ENCODE results near the gene CD48. TPM values are rescaled to one million over a fixed set of nuclear protein-coding genes. Genes with fewer than 3 reads are reported as not detected.

CD48 gene
- total RNA-seq, 2 experiments from 2014 or later: 131 to 150 TPM

DNA sequence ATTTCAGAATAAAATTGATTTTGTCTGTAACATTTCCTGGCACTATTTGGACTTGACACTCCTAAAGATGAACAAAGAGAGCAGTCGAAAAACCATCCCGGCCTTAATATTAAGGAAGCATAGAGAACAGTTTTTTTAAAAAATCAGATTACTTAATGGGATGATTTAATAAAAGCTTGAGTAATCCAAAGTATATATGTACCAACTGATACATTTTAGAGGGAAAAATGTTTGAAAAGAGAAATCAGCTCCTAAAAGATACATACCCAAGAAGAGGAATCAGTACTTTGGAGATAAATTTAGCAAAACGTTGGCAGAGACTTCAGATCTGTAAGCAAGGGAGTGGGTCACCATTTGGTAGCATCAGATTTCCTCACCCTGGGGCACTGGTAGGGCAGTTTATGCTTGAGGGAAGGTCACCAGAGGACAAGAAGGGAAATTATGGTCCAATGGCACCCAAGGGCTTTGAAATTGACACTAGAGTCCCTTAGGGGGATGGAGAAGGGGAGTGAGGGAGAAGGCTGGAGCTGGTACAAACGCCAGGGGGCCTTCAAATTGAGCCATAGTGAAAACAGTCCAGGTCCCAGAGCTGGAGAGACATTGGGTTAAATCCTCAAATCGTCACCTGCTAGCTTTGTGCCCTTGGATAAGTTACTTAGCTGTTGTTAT, 33.4 kb upstream of the CD48 start:
- no peaks in the 10 kb centered on the region for H3K36me3 ChIP-seq (ENCODE audit: insufficient read depth, low read length)
- no peaks in the 10 kb centered on the region for H4K20me1 ChIP-seq (ENCODE audit: insufficient read depth, low read length)
- peaks cover 7% of the 10 kb centered on the region for H3K4me1 ChIP-seq (ENCODE audit: insufficient read depth, low read length, poor library complexity, severe bottlenecking)
- H3K4me3 ChIP-seq (ENCODE audit: low read depth, low read length, poor library complexity, severe bottlenecking): no peak overlapping the region
- no peak overlapping the region for H3K27ac ChIP-seq (ENCODE audit: low read depth, low read length, poor library complexity, severe bottlenecking)
- H3K9me2 ChIP-seq (ENCODE audit: insufficient read depth, low read length): no peaks in the 10 kb centered on the region
- POLR2A ChIA-PET: interaction anchor here (1.4 to 1.9 kb wide), 2 partner anchors 11 to 121 kb away, joined by 3 to 6 read pairs; no protein-coding TSS in a partner anchor
- no peak for TF ChIP-seq EZH2phosphoT487 (IDR thresholded peaks at IDR 0.05; ENCODE audit: borderline replicate concordance, low read depth, low read length)
- TF ChIP-seq CTCF (conservative IDR thresholded peaks at IDR 0.05; ENCODE audit: low read length): no peak
- H3K79me2 ChIP-seq (ENCODE audit: insufficient read depth, low read depth, low read length): no peaks in the 10 kb centered on the region
- DNase-seq (ENCODE audit: low spot score): no peak
- no TSS peak for BruUV-seq (replicated peaks)
- H3K4me2 ChIP-seq (ENCODE audit: low read length): no peak overlapping the region
- CTCF ChIA-PET (ENCODE audit: unreplicated experiment): no interaction called here
- intact Hi-C loops (cut with micrococcal nuclease; ENCODE audit: unreplicated experiment): no loop called here
- no peaks in the 10 kb centered on the region for H3K9me3 ChIP-seq (ENCODE audit: low read length)
- no peak overlapping the region for H2AFZ ChIP-seq (ENCODE audit: low read length)

DNA sequence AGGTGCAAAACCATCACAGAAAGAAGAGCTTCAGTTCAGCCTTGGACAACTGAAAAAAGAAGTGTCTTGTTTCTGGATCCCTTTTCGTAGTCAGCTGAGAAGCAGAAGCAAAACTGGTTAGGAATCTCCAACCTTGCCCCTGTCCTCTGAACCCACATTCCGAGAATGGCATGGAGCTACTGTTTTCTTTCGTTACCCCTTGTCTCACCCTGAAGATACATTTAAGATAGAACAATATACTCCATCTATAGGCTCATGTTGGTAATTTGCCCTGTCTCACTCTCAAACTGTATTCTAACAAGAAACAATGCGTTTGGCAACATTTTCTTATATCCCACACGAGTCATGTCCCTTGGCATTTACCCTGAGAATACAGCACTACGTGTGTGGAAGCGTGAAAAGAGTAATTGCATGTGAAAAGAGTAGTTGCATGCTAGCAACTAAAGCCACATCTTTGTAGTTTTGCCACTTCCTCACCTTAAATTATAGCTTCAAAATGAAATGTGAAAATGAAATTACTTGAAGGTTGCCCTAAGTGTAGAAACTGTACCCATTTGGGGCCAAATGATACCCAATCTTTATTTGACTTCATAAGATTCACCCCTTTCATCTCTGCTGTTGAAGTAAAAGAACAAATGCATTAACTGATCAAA, 32.7 kb upstream of the CD48 start:
- ChIA-PET POLR2A (interaction anchor here (1.4 to 1.9 kb wide), 2 partner anchors 12 to 120 kb away, joined by 3 to 6 read pairs; no protein-coding TSS in a partner anchor), CTCF (ENCODE audit: unreplicated experiment) (interaction anchor here (0.6 kb wide), 1 partner anchor 23 kb away, joined by 3 read pairs; no protein-coding TSS in a partner anchor)
- no TSS peak for BruUV-seq (replicated peaks)
- Histone ChIP-seq H3K4me3 (ENCODE audit: low read depth, low read length, poor library complexity, severe bottlenecking) (no peak overlapping the region), H3K9me3 (ENCODE audit: low read length) (no peaks in the 10 kb centered on the region), H3K4me2 (ENCODE audit: low read length) (no peak overlapping the region), H3K27ac (ENCODE audit: low read depth, low read length, poor library complexity, severe bottlenecking) (no peak overlapping the region), H4K20me1 (ENCODE audit: insufficient read depth, low read length) (no peaks in the 10 kb centered on the region), H3K4me1 (ENCODE audit: insufficient read depth, low read length, poor library complexity, severe bottlenecking) (peaks cover 11% of the 10 kb centered on the region), H3K9me2 (ENCODE audit: insufficient read depth, low read length) (no peaks in the 10 kb centered on the region), H3K36me3 (ENCODE audit: insufficient read depth, low read length) (no peaks in the 10 kb centered on the region), H2AFZ (ENCODE audit: low read length) (no peak overlapping the region), H3K79me2 (ENCODE audit: insufficient read depth, low read depth, low read length) (no peaks in the 10 kb centered on the region)
- DNase-seq (ENCODE audit: low spot score): no peak
- TF ChIP-seq CTCF (conservative IDR thresholded peaks at IDR 0.05; ENCODE audit: low read length) (no peak), EZH2phosphoT487 (IDR thresholded peaks at IDR 0.05; ENCODE audit: borderline replicate concordance, low read depth, low read length) (no peak)
- intact Hi-C loops (cut with micrococcal nuclease; ENCODE audit: unreplicated experiment): no loop called here

DNA sequence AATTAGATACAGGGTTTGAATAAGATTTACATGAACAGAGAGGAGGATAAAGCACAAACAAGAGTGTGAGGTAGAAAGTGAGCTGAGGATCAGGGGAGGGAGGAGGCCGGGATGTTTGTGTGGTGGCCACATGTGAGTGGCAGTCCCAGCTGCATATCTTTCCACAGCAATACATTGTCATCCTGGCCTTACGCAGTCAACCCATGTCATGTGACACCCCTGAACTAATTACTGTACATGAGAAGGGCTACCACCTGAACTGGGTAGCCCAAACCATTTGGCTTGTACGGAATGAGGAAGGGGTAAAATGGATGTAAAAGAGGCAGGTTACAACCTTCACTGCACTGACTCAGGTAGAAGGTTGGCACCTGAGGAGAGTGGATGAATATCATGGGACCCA, 31.6 kb upstream of the CD48 start:
- no peak overlapping the region for H3K27ac ChIP-seq (ENCODE audit: low read depth, low read length, poor library complexity, severe bottlenecking)
- H3K36me3 ChIP-seq (ENCODE audit: insufficient read depth, low read length): no peaks in the 10 kb centered on the region
- H3K4me3 ChIP-seq (ENCODE audit: low read depth, low read length, poor library complexity, severe bottlenecking): no peak overlapping the region
- TF ChIP-seq EZH2phosphoT487 (IDR thresholded peaks at IDR 0.05; ENCODE audit: borderline replicate concordance, low read depth, low read length): no peak
- no peak for TF ChIP-seq CTCF (conservative IDR thresholded peaks at IDR 0.05; ENCODE audit: low read length)
- DNase-seq (ENCODE audit: low spot score): no peak
- no peaks in the 10 kb centered on the region for H4K20me1 ChIP-seq (ENCODE audit: insufficient read depth, low read length)
- peaks cover 11% of the 10 kb centered on the region for H3K4me1 ChIP-seq (ENCODE audit: insufficient read depth, low read length, poor library complexity, severe bottlenecking)
- H3K79me2 ChIP-seq (ENCODE audit: insufficient read depth, low read depth, low read length): no peaks in the 10 kb centered on the region
- H3K9me2 ChIP-seq (ENCODE audit: insufficient read depth, low read length): no peaks in the 10 kb centered on the region
- BruUV-seq (replicated peaks): no TSS peak
- H3K4me2 ChIP-seq (ENCODE audit: low read length): no peak overlapping the region
- intact Hi-C loops (cut with micrococcal nuclease; ENCODE audit: unreplicated experiment): no loop called here
- no peaks in the 10 kb centered on the region for H3K9me3 ChIP-seq (ENCODE audit: low read length)
- CTCF ChIA-PET (ENCODE audit: unreplicated experiment): no interaction called here
- H2AFZ ChIP-seq (ENCODE audit: low read length): no peak overlapping the region
- POLR2A ChIA-PET: interaction anchor here (1.9 kb wide), 1 partner anchor 13 kb away, joined by 6 read pairs; no protein-coding TSS in a partner anchor

All from OCI-LY7 (cell line).